Hematopoietic multipotent progenitor cell treated with erythropoietin and hydrocortisone succinate and interleukin-3 and kit ligand, for 17 days (in vitro differentiated cells): ENCODE data around the gene REG4.

ENCODE experiments used
- DNase-seq: peaks from one replicate; pipeline ENCODE4 v3.0.0-alpha.2; 2015; ENCODE audit warnings: low spot score

The REG4 gene

GRCh38 chr1:119779869-119780356 lies 31.3 kb downstream of the REG4 start:
- no peak for DNase-seq

GRCh38 chr1:119778886-119779560 lies 32.2 kb downstream of the REG4 start:
- DNase-seq = no peak

- no peak for DNase-seq
Measured at GRCh38 chr1:119778359-119778758, 32.9 kb downstream of the REG4 start.

- no peak for DNase-seq
Measured at GRCh38 chr1:119774746-119775490, 36.3 kb downstream of the REG4 start.

GRCh38 chr1:119773711-119774241 lies 37.5 kb downstream of the REG4 start:
- DNase-seq = no peak

GRCh38 chr1:119772298-119772697 lies 39.0 kb downstream of the REG4 start:
- DNase-seq = no peak

GRCh38 chr1:119771770-119772169 lies 39.5 kb downstream of the REG4 start:
- no peak for DNase-seq

- no peak for DNase-seq
Measured at GRCh38 chr1:119771016-119771415, 40.2 kb downstream of the REG4 start.

- DNase-seq = no peak
Measured at GRCh38 chr1:119768778-119769177, 42.5 kb downstream of the REG4 start, which contains the start of gene HMGCS2. HMGCS2 (minus strand) TSS chr1:119768905; CDS start chr1:119768844, 61 bp downstream.

- DNase-seq = no peak
Measured at GRCh38 chr1:119767486-119767885, 43.8 kb downstream of the REG4 start.

GRCh38 chr1:119766374-119766794 lies 44.9 kb downstream of the REG4 start:
- no peak for DNase-seq

GRCh38 chr1:119764220-119764619 lies 47.0 kb downstream of the REG4 start:
- DNase-seq = no peak

GRCh38 chr1:119762953-119763352 lies 48.3 kb downstream of the REG4 start:
- DNase-seq = no peak

- DNase-seq = no peak
Measured at GRCh38 chr1:119762409-119762808, 48.9 kb downstream of the REG4 start.

- no peak for DNase-seq
Measured at GRCh38 chr1:119758584-119758983, 52.7 kb downstream of the REG4 start.

- no peak for DNase-seq
Measured at GRCh38 chr1:119752592-119752991, 58.7 kb downstream of the REG4 start.

- DNase-seq = no peak
Measured at GRCh38 chr1:119748040-119748439, 63.2 kb downstream of the REG4 start.

- no peak for DNase-seq
Measured at GRCh38 chr1:119747451-119747850, 63.8 kb downstream of the REG4 start.

- DNase-seq = no peak
Measured at GRCh38 chr1:119745034-119745433, 66.2 kb downstream of the REG4 start.

GRCh38 chr1:119744598-119744942 lies 66.7 kb downstream of the REG4 start:
- DNase-seq = no peak
